ENCODE data around the gene CCSER1.
"Not testable (repeated sequence)": the region's sequence is repeated elsewhere in the genome, so short reads cannot be mapped to it uniquely, and the experiment has no call there.

CCSER1 gene

DNA sequence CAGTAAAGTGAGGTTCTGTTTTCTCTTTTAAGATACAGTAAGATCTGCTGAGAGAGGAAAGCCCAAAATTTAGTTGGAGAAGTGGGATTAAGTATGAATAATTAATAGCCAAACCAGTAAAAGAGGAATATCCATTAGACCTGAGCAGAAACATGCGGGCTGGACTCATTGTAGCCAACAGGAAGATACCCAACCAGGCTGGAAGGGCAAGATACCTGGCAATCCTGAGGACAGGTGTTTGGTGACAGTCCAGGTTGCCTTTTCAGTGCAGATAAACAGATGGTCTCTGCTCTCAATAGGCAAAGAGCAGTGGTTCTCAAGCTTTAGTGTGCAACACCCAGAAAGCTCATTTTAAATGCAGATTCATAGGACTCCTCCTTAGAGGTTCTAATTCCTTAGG lies 1195.8 kb downstream of the CCSER1 start:
- DNase-seq, result no peak
- in situ Hi-C loops (cut with MboI; ENCODE audit: low pct_unique_long_range_greater_than_20kb, low sequenced_read_pairs), result no loop called here

- DNase-seq, result no peak
- in situ Hi-C loops (cut with MboI; ENCODE audit: low pct_unique_long_range_greater_than_20kb, low sequenced_read_pairs), result no loop called here
Observed at GRCh38 chr4:91325495-91325894, 1198.3 kb downstream of the CCSER1 start.

DNA sequence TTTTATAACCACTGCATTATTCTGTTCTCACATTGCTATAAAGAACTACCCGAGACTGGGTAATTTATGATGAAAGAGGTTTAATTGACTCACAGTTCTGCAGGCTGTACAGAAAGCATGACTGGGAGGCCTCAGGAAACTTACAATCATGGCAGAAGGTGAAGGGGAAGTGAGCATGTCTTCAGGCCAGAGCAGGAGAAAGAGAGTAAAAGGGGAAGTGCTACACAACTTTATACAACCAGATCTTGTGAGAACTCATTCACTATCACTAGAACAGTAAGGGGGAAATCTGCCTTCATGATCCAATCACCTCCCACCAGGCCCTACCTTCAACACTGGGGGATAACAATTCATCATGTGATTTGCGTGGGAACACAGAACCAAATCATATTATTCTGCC lies 1199.0 kb downstream of the CCSER1 start:
- in situ Hi-C loops (cut with MboI; ENCODE audit: low pct_unique_long_range_greater_than_20kb, low sequenced_read_pairs), result not testable (repeated sequence)

DNA sequence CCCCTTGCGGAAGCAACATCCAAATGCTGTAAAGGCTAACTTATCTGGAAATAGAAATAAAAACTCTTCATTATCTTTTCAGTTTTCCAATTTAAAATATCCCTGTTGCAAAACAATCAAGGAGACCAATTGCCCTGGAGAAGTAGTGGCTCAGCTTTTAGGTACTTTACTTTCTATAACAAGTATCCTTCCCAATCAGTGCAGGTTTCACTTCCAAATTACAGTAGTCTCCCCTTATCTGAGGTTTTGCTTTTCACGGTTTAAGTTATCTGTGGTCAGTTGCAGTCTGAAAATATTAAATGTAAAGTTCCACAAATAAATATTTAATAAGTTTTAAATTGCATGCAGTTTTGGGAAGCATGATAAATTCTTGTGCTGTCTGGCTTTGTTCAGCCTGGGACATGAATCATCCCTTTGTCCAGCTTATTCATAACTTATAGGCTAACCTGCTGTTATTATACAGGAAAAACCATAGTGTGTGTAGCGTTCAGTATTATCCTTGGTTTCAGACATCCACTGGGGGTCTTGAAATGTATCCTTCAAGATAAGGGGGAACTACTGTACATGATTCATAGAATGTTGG lies 1203.5 kb downstream of the CCSER1 start:
- no peak for DNase-seq
- in situ Hi-C loops (cut with MboI; ENCODE audit: low pct_unique_long_range_greater_than_20kb, low sequenced_read_pairs), result no loop called here

More for the DNA sequence above, 1199.0 kb downstream of the CCSER1 start:
- not testable (repeated sequence) for DNase-seq

DNA sequence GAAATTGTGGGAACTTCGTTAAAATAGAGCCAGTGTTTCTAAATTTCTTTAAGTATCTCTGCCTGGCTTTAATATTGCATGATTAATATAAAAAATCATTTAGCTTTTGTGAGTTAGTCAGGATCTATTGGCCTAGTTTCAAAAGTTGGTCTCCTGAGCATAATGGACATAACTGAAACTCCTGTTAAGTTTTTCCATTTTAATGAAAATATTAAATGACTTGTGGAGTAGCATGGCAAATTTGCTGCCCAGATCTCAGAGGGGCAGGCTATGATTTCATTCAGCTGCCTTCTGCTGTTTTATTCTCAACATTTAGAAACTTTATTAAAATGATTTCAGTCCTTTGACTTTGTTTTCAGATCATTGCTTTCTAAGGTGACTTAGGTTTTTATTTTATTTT lies 1213.6 kb downstream of the CCSER1 start:
- in situ Hi-C loops (cut with MboI; ENCODE audit: low pct_unique_long_range_greater_than_20kb, low sequenced_read_pairs), result no loop called here
- no peak for DNase-seq

DNA sequence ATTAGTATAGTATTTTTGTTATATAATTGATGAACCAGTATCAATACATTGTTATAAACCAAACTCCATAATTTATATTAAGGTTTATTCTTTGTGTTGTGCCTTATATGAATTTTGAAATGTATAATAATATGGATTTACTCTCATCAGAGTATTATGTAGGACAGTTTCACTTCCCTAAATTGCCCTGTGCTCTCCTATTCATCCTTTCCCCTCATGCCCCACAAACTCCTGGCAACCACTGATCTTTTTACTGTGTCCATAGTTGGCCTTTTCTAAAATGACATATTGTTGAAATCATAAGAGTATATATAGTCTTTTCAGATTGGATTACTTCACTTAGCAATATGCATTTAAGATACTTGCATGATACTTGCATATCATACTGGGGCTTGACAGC lies 1218.4 kb downstream of the CCSER1 start:
- no peak for DNase-seq

DNA sequence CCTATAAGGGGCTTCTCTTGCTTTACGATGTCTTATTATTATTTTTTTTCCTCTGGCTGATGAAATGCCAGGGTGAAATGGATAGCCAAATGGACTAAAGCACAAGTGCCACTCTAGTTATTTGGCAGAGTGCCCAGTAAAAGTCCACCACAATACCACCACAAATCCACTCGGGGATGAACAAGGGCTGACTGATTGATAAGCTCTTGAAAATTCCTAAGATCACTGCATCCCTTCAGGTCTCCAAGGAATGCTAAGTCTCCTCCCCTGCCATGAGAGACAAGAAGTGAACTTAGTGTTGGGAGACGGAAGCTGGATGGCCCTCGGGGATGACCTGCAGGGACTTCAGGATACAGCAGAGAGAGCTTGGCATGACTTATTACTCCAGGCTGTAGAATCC lies 1229.3 kb downstream of the CCSER1 start:
- in situ Hi-C loops (cut with MboI; ENCODE audit: low pct_unique_long_range_greater_than_20kb, low sequenced_read_pairs), result not testable (repeated sequence)

More for the DNA sequence above, 1218.4 kb downstream of the CCSER1 start:
- in situ Hi-C loops (cut with MboI; ENCODE audit: low pct_unique_long_range_greater_than_20kb, low sequenced_read_pairs), result no loop called here

GRCh38 chr4:91358016-91358415 lies 1230.8 kb downstream of the CCSER1 start:
- in situ Hi-C loops (cut with MboI; ENCODE audit: low pct_unique_long_range_greater_than_20kb, low sequenced_read_pairs); DNase-seq: not testable (repeated sequence)

More for the DNA sequence above, 1229.3 kb downstream of the CCSER1 start:
- DNase-seq, result not testable (repeated sequence)

- DNase-seq; in situ Hi-C loops (cut with MboI; ENCODE audit: low pct_unique_long_range_greater_than_20kb, low sequenced_read_pairs): not testable (repeated sequence)
Observed at GRCh38 chr4:91358621-91359020, 1231.4 kb downstream of the CCSER1 start.

DNA sequence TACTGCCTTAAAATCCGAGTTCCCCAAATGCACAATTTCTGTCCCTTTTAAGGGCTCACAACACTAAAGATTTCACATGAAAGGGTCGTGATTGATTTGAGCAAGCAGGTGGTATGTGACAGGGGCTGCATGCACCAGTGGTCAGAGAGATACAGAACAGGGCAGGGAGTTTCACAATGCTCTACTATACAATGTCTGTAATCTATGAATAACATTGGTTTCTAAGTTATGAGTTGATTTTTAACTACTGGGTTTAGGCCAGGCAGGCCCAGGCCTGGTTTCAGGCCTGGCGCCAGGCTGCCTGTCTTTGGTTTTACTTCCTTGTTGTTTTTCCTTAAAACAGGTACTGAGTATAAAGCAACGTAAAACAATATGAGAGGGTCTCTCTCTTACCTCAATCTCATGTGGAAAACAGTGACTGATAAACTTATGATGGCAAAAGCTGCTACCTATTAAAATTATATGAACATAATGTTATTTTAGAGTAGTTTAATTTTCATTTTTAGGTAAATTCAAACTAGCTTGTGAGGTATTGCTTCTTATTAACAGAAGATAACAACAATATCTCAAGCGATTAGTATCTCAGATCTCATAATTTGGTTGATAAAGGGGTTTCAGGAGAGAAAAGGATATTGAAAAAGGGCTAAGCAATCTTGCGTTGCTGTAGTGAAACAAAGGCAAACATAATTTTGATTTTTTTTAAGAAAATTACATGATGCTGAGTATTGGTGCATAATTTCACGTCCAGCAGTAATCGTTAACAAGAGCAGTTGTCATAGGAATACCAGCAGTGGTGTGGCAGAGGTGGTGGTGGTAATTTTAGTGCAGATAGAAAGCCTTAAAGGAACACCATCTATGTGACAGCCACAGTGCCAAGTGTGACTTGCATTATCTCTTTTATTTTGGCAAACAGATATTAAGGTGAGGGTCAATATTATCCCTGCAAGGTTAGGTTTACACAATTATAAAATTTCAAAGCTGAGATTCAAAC lies 1232.1 kb downstream of the CCSER1 start:
- DNase-seq, result no peak
- in situ Hi-C loops (cut with MboI; ENCODE audit: low pct_unique_long_range_greater_than_20kb, low sequenced_read_pairs), result no loop called here

DNA sequence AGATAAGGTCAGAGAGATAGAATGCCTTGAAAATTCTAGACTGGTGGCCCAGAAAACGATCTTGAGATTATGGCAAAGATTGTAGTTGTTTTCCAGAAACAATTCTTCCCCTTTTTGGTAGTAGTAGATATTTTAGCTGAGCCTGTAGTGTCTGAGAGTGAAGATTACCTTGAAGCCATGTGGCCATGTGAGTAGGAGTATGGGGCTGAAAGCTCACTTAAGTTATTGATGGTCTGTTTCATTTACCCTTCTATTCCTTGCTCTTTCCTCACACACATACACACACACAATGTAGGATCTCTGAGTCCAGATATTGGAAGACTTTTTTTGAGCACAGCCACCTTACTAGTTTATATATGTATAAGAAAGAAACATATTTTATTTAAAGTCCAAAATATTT lies 1234.9 kb downstream of the CCSER1 start:
- in situ Hi-C loops (cut with MboI; ENCODE audit: low pct_unique_long_range_greater_than_20kb, low sequenced_read_pairs), result no loop called here

GRCh38 chr4:91366554-91366953 lies 1239.4 kb downstream of the CCSER1 start:
- DNase-seq, result no peak
- in situ Hi-C loops (cut with MboI; ENCODE audit: low pct_unique_long_range_greater_than_20kb, low sequenced_read_pairs), result no loop called here

More for the DNA sequence above, 1234.9 kb downstream of the CCSER1 start:
- DNase-seq, result no peak

DNA sequence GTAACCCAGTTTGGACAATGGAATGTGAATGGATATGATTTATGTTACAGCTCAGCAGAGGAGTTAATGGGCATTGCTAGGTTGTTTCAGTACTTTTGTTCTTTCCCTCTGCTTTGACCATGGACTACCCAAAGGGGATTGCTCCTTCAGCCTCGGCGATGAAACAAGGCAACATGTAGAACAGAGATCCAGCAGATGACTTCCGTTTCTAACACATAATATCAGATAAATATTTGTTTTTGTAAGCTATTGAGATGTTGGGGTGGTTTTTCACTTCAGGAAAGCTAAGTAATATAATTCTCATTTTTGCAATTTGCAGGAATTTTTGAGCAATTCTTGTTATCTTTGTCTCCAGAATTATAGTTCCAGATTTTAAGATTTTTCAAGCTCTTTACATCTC lies 1241.9 kb downstream of the CCSER1 start:
- DNase-seq, result no peak
- in situ Hi-C loops (cut with MboI; ENCODE audit: low pct_unique_long_range_greater_than_20kb, low sequenced_read_pairs), result no loop called here

DNA sequence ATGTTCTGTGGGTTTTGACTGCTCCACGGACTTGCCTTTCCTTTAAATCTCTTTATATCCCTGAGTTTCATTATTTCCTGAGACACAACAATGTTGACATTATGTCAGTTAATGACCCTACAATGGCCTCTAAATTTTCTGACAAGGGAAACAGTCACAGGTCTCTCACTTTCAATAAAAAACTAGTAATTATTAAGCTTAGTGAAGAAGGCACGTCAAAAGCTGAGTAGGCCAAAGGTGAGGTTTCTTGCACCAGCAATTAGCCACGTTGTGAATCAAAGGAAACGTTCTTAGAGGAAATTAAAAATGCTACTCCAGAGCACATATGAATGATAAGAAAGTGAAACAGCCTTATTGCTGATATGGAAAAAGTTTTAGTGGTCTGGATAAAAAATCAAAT lies 1246.4 kb downstream of the CCSER1 start:
- in situ Hi-C loops (cut with MboI; ENCODE audit: low pct_unique_long_range_greater_than_20kb, low sequenced_read_pairs), result no loop called here
- DNase-seq, result no peak

- in situ Hi-C loops (cut with MboI; ENCODE audit: low pct_unique_long_range_greater_than_20kb, low sequenced_read_pairs); DNase-seq: not testable (repeated sequence)
Observed at GRCh38 chr4:91405431-91405830, 1278.2 kb downstream of the CCSER1 start.

- DNase-seq, result no peak
- in situ Hi-C loops (cut with MboI; ENCODE audit: low pct_unique_long_range_greater_than_20kb, low sequenced_read_pairs), result no loop called here
Observed at GRCh38 chr4:91422011-91422410, 1294.8 kb downstream of the CCSER1 start.

DNA sequence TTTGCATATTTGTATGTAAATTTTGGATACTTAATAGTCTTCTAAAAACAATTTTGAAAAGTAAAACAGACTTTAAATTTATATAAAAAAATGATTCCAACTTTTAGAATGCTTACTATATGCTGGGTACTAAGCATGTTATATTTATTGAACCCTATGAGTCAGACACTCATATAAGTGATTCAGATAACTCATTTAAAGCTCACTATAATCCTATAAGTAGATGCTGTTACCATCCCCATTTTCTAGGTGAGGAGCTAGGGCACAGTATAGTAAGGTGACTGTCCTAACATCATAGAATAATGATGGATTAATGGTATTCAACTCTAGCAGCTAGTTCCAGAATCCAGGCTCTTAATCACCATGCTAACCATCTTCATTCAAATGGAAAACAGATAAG lies 1299.5 kb downstream of the CCSER1 start:
- no peak for DNase-seq
- in situ Hi-C loops (cut with MboI; ENCODE audit: low pct_unique_long_range_greater_than_20kb, low sequenced_read_pairs), result no loop called here

GRCh38 chr4:91427171-91427570 lies 1300.0 kb downstream of the CCSER1 start:
- no peak for DNase-seq
- in situ Hi-C loops (cut with MboI; ENCODE audit: low pct_unique_long_range_greater_than_20kb, low sequenced_read_pairs), result no loop called here

DNA sequence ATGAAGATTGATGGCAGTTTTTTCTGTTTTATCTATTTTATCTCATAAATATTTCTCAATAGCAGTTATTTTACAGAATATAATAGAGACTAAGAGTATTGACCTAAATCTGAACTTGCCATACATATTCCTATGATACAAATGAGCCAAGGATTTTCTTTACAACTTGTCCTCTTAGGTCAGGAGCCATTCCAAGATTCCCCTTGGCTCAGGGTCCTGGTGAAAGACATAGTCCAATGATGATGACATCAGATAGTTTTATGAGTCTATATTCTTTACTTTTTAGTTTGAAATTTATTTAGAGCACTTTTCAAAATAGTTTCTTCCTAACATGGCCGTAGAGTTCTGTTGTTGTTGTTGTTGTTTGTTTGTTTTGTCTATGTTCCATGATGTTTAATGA lies 1307.4 kb downstream of the CCSER1 start:
- DNase-seq, result no peak
- in situ Hi-C loops (cut with MboI; ENCODE audit: low pct_unique_long_range_greater_than_20kb, low sequenced_read_pairs), result no loop called here

- in situ Hi-C loops (cut with MboI; ENCODE audit: low pct_unique_long_range_greater_than_20kb, low sequenced_read_pairs), result no loop called here
- no peak for DNase-seq
Observed at GRCh38 chr4:91436556-91436955, 1309.4 kb downstream of the CCSER1 start.
